Kidney capillary endothelial cell (primary cell): ENCODE data around the gene ANKRD65.
A peak's percentile ranks its signal among the peaks of the same experiment; 100 is the strongest.
"Not testable (repeated sequence)": the region's sequence is repeated elsewhere in the genome, so short reads cannot be mapped to it uniquely, and the experiment has no call there.

Experiments
- DNase-seq: peaks from one replicate; pipeline ENCODE4 v3.0.0-alpha.2; 2018; ENCODE audit warnings: low spot score

The ANKRD65 gene

GRCh38 chr1:1421147-1421906, at the start of gene ANKRD65:
Gene ANKRD65, minus strand, starts transcription at chr1:1421276. Its CDS starts 271 bp downstream, at chr1:1421005.
- DNase-seq, result no peak

DNA sequence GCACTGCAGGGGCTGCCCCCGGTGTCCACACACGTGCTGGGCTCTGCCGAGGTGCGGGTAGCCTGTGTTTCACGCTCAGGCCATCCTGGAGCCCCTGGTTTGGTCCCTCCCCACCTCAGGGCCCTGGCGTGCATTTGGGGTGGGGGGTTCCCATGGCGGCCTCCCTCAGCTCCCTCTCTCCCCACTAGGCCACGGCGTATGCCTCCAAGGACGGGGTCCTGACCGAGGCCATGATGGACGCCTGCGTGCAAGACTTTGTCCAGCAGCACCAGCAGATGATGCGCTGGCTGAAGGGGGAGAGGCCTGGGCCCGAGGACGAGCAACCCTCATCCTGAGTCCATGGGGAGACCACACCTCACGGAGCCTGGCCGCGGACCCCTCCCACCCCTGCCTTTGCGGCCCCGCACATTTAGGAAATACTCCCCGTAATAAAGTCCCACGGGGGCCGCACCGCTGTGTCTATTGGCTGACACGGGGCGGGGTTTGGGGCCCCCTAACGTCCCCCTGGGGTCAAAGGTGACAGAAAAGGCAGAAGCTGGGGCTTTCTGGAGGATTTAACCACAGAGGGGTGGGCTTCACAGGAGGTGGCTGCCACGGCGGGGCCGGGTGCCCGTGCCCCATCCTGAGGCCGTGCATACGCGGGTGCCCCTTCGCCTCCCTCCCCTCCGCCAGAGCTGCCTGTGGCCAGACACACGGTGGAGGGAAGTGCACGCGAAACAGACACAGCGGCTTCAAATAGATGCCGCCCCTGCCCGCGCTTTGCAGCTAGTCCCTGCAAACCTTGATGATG, 47.3 kb upstream of the ANKRD65 start:
- not testable (repeated sequence) for DNase-seq

DNA sequence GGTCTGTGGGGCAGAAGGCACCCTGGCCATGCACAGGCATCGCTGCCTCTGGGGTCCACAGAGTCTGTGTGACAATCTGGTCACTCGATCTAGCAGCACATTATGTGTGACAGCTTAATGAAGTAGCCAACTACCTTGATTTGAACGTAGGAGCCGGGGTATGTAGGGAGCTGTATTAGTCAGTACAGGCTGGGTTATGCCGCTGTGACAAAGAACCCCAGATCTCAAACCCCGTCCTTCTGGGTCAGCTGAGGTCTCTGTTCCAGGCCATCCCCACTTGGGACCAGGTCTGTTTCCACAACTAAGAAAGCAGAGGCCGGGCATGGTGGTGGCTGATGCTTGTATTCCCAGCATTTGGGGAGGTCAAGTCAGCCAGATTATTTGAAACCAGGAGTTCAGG, 42.2 kb upstream of the ANKRD65 start:
- no peak for DNase-seq

- peak; percentile 51 for DNase-seq
These were observed 41.4 kb upstream of the ANKRD65 start for GRCh38 chr1:1462318-1462966.

DNA sequence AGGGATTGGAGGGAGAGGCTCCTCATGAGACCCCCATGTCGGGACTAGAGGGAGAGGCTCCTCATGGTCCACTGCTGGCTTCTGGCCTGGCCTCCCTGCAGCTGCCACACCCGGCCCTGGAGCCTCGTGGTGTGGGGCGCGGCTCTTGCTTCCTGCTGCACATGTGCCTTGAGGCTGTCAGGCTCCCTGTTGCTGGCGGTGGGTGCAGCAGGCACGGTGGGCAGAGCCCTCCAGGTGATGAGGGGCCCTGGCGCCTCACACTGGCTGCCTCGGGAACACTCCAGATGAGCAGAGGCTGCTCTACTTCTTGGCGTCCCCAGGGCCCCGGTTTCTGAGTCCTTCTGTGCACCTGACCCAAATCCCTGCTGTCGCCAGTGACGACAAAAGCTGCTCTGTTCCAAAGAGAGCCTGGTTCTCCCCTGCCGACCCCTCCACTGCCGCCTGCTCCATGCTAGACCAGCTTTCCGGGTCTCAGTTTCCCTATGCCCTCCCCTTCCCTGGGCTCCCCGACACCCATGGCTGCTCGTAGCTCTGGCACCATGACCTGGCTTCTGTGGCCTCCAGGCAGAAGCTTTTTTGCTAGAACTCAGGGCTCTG, 40.7 kb upstream of the ANKRD65 start:
- DNase-seq, result no peak

DNA sequence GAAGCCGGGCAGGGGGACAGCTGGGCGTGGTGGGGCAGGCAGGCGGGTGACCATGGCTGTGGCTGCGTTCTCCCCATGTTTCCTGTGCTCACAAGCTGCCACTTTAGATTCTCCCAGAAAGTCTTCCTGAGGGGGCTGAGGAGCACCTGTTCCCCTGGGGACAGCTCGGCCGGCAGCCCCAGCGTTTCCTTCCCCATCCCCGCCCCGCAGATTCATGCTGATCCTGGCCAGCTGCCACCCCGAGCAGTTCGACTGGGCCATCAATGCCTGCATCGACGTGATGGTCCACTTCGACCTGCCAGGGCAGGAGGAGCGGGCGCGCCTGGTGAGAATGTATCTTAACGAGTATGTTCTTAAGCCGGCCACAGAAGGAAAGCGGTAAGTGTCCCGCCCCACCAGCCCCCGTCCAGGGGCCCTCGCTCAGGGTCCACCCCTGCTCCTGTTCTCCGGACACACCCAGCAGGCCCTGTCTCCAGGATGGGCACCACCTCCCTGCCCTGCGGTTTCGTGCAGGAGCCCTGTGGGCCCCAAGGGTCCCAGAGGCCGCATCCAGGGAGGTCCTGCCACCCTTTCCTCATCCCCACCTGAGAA, 39.6 kb upstream of the ANKRD65 start:
- DNase-seq, result no peak

- DNase-seq, result not testable (repeated sequence)
These were observed 38.6 kb upstream of the ANKRD65 start for GRCh38 chr1:1459711-1460110.

DNA sequence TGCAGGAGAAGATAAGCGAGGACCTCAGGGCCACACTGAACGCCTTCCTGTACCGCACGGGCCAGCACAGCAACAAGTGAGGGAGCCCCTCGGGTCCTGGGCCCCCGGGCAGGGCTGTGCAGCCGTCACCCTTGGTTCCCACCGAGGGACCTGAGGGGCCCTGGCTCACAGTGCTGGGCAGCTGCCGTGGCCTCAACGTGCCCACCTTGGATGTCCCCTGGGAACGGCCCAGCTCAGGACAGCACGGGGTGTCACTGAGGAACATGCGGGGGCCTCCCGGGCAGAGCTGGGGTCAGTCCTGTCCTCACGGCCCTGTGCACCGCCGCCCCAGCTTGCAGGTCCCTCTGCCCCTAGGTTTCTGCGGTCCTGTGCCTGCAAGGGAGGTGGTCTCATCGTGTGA, 38.1 kb upstream of the ANKRD65 start:
- not testable (repeated sequence) for DNase-seq

GRCh38 chr1:1456683-1457255, 35.7 kb upstream of the ANKRD65 start:
- not testable (repeated sequence) for DNase-seq

- not testable (repeated sequence) for DNase-seq
These were observed 34.9 kb upstream of the ANKRD65 start for GRCh38 chr1:1455934-1456333.

DNA sequence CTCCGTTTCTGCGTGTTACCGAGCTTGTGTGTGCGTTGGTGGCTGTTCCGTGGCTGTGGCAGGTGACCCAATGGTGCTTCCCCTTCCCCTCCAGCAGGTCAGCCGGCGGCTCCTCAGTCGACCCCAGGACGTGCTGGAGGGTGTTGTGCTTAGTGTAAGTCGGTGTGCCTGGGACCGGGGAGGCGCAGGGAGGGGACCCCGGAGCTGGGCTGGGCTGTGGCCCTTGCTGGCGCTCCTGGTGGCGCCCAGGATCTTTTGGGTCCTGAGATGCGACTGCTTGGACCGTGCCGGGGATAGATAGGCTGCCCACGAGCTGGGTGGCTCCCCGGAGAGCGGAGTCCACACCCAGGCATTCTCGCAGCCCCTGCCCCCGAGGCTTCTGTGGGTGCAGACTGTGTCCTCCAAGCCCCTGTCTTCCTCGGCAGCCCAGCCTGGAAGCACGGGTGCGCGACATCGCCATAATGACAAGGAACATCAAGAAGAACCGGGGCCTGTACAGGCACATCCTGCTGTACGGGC, 34.3 kb upstream of the ANKRD65 start:
- DNase-seq, result no peak

DNA sequence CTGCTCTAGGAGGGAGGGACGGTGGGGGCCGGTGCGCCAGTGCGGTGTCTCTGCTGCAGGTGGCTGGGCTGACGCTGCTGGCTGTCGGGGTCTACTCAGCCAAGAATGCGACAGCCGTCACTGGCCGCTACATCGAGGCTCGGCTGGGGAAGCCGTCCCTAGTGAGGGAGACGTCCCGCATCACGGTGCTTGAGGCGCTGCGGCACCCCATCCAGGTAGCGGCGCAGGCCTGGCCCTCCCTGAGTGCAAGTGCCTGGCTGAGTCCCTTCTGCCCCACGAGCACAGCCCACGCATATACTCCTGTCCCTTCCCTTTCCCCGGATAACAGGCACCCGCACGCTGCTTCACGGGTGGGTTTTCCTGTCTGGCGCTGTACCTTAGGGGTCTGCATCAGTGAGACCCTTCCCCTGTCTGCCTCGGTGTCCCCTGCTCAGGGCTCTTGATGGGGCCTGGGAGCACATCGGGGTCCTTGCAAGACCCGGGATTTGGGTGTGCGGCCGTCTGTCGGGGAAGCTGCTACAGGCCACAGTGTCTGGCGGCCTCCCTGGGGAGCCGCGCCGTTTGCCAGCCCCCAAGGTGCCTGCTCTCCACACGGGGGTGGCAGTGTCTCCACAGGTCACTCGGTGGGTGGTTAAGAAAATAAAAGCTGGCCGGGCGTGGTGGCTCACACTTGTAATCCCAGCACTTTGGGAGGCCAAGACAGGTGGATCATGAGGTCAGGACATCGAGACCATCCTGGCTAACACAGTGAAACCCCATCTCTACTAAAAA, 33.4 kb upstream of the ANKRD65 start:
- DNase-seq, result not testable (repeated sequence)

GRCh38 chr1:1452882-1453281, 31.8 kb upstream of the ANKRD65 start:
- DNase-seq, result no peak

GRCh38 chr1:1452365-1452739, 31.3 kb upstream of the ANKRD65 start:
- not testable (repeated sequence) for DNase-seq

- DNase-seq, result no peak
These were observed 30.8 kb upstream of the ANKRD65 start for GRCh38 chr1:1451696-1452364.

- not testable (repeated sequence) for DNase-seq
These were observed 29.5 kb upstream of the ANKRD65 start for GRCh38 chr1:1450616-1451015.

- DNase-seq, result no peak
These were observed 28.1 kb upstream of the ANKRD65 start, which contains the start of gene ATAD3C for GRCh38 chr1:1449099-1449739. Gene ATAD3C, plus strand, starts transcription at chr1:1449689. Its CDS starts 995 bp downstream, at chr1:1450684.

- not testable (repeated sequence) for DNase-seq
These were observed 25.6 kb upstream of the ANKRD65 start for GRCh38 chr1:1446631-1447030.

DNA sequence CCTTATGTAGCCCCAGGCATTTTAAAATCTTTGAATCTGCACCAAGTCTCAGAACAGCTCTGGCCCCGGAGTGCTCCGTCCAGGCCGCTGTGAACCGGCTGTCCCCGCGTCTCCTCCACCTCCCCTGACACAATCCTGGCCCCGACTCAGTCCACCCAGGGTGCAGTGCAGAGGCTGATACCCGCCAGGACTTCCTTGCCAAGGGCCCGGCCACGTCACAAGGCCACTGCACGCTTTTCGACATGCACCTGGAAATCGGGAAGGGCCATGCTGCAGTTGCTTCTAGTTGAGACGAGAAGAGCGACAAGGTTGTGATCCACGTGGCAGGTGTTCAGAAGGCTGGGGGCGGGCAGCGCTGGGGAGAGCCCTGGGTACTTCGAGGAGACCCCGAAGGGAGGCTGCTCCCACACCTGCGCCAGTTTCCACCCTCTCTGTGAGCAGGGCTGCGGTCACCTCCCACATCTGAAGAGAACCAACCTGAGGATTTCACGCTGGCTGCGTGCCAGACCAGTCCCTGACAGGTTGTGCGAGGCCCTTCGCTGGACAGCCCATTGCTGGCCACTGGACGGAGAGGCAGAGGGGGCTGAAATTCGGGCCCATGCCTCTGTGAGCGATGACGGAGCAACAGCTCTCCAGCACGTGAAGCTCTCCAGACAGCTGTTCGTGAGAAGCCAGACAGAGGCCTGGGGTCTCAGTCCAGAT, 21.1 kb upstream of the ANKRD65 start:
- DNase-seq, result no peak
